T-helper 17 cell (primary cell): ENCODE measurements around the gene USP2. TPM values are rescaled to one million over a fixed set of nuclear protein-coding genes. Genes with fewer than 3 reads are reported as not detected.
A peak's percentile ranks its signal among the peaks of the same experiment; 100 is the strongest.

Source experiments
- ATAC-seq: fragments of 150-1000 bp; cut with Tn5 transposase; 2 replicates; pipeline ENCODE4 v1.10.0; 2021; ENCODE audit warnings: mild to moderate bottlenecking, moderate library complexity
- DNase-seq, 3 donors: peaks; one replicate each; pipeline versions ENCODE4 v3.0.0 to v3.0.0-alpha.2; 2020 to 2021
- H3K9me3 ChIP-seq: one replicate; pipeline ENCODE4 v1.7.0; 2013; ENCODE audit warnings: low read length, mild to moderate bottlenecking; ENCODE audit not compliant: control insufficient read depth, poor library complexity, severe bottlenecking
- H3K27ac Mint-ChIP-seq: one replicate; pipeline ENCODE4 v1.8.0; 2022; ENCODE audit warnings: mild to moderate bottlenecking, moderate library complexity, mixed read lengths
- H3K27me3 Mint-ChIP-seq: one replicate; pipeline ENCODE4 v1.8.0; 2022; ENCODE audit warnings: mixed read lengths
- H3K36me3 Mint-ChIP-seq: one replicate; pipeline ENCODE4 v1.8.0; 2022; ENCODE audit warnings: low read depth, mixed read lengths
- H3K4me1 Mint-ChIP-seq: one replicate; pipeline ENCODE4 v1.8.0; 2022; ENCODE audit warnings: mild to moderate bottlenecking, mixed read lengths
- H3K4me3 Mint-ChIP-seq: one replicate; pipeline ENCODE4 v1.8.0; 2022; ENCODE audit warnings: mild to moderate bottlenecking, moderate library complexity, mixed read lengths
- total RNA-seq, 4 donors: library from RNA in 2 of 4; stranded (reverse) in 2 of 4; gene quantifications; one replicate each; pipeline ENCODE4 v1.2.3 and lab custom pipeline; 2022 to 2026

USP2 gene
- total RNA-seq, 2 donors from 2014 or later = 1.7 to 5.2 TPM

DNA sequence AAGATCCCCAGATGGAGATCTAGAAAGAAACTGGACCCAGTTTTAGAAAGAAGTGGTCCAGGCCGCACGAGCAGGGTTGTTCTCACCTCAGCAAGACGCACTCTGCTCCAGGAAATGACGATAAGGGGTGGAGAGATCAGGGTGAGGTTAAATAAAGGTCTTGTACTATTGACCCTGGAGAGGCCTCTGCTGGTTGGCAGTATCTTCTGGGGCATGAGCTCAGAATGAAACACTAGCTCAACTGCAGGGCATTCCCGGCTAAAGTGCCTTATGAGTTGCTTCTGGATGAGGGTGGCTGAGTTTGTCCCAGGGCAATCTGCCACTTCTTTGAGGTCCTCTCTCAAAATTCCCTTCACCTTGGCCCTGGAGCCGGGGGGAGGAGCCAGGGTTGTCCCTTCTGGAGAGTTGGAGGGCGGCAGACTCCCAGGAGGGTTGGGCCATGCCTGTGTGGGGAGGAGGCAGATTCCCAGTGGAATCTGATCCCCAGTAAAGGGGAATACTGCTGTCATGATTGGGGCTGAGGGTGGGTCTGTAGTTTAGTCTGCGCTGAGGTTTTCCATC, 10.9 kb downstream of the USP2 start:
- Mint-ChIP-seq H3K27me3 (peaks cover 51% of the 10 kb centered on the region), H3K27ac (no peak overlapping the region), H3K4me1 (peaks cover 10% of the 10 kb centered on the region), H3K36me3 (no peaks in the 10 kb centered on the region), H3K4me3 (peak overlapping the region; percentile 63)
- no peaks in the 10 kb centered on the region for H3K9me3 ChIP-seq
- ATAC-seq (peak; percentile 90), DNase-seq (peak in 1 of 3 donors; percentile 8)

DNA sequence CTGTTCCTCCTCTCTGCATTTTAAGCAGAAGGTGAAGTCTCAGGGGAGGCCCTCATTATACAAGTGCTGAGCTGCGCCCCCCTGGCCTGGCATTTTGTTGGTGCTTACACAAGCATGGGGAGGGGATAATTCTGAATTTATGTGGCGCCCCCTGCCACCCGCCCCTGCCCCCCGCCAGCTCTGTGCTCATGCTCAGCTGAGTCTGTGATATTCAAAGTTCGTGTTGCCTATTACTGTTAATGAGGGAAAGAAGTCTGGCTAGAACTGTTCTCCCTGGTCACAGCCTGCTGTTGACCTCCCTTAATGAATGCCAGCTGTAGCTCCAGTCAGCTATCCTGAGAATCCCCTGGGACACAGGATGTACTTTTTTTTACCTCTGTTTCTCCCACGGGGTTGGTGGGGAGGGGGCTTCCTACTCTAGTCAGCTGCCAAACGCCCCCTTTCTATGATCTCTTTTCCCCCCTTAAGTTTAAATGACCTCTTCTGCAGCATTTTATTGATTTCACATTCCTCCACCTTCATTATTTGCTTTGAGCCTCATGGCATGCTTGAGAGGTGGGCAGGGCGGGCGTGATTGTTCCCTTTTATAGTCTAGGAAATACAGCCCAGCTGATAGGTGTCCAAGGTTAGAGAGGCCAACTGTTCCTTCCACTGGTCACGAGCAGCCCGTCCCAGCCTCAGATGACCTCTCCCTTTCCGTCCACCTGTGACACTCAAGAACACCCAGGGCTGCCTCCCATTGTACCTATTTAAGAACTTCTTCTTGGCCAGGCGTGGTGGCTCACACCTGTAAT, 12.2 kb downstream of the USP2 start:
- no peaks in the 10 kb centered on the region for H3K9me3 ChIP-seq
- DNase-seq = no peak
- H3K27me3 Mint-ChIP-seq = peaks cover 64% of the 10 kb centered on the region
- H3K27ac Mint-ChIP-seq = no peak overlapping the region
- no peak overlapping the region for H3K4me3 Mint-ChIP-seq
- H3K36me3 Mint-ChIP-seq = no peaks in the 10 kb centered on the region
- no peak for ATAC-seq
- H3K4me1 Mint-ChIP-seq = peaks cover 16% of the 10 kb centered on the region

DNA sequence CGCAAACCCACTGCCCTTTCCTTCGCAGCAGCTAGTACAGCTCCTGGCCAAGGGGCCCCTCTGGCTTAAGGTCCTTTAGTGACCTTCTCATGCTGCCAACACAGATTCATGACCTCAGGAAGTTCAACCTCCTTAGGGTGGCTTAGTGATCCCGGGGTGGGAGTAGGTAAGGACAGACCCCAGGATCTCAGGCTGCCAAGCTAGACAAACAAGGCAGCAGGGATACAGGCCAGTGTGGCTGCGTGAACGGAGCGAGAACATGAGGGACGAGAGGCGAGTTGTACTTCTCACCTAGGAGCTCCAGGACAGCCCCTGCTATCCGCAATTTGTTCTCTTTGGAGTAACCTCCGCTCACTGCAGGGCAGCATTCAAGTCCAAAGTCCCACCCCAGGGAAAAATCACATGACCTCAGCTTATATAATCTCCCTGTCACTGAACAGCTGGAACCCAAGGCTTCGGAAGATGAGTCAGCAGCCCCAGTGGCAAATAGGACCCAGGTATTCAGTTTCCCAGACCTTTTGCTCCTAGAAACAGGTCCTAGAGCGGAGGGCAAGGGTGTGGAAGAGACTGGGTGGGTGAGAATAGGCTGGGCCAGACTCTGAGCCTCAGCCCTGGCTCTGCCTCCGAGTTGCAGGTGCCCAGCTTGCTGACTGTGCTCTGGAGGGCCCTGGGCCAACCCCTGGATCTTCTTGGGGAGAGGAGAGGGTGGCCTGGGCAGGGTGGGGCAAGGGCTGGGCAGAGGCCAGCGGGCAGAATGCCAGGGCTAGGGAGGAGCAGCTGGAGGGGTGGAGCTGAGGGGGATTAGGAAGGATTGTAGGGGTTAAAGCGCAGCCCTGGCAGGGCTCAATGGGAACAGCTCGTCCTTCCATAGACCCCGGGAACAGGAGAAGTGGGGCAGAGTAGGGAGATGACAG, 13.1 kb downstream of the USP2 start:
- ATAC-seq (no peak), DNase-seq (no peak)
- no peaks in the 10 kb centered on the region for H3K36me3 Mint-ChIP-seq
- H3K9me3 ChIP-seq = no peaks in the 10 kb centered on the region
- no peak overlapping the region for H3K4me3 Mint-ChIP-seq
- peaks cover 65% of the 10 kb centered on the region for H3K27me3 Mint-ChIP-seq
- H3K4me1 Mint-ChIP-seq = peaks cover 14% of the 10 kb centered on the region
- no peak overlapping the region for H3K27ac Mint-ChIP-seq

DNA sequence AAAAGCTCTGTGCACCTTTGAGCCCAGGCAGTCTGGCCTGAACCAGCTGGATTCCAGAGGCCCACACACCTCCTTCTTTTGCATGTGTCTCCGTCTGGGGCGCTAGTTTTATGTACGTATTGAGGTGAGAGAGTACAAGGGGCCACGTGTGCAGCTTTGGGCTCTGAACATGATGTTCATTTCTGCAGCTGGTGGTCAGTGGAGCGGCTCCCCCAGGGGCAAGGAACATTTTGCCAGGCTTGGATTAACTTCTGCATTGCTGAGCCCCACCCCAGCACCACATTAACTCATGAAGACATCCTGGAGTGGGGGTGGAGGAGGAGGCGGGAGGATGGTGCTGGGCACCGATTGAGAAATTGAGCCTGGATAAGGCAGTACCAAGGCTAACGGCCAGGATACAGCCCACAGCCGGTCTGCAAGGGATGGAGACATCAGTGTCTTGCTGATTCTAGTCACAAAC, 13.8 kb downstream of the USP2 start:
- DNase-seq = no peak
- H3K4me3 Mint-ChIP-seq = no peak overlapping the region
- no peak for ATAC-seq
- no peak overlapping the region for H3K27ac Mint-ChIP-seq
- no peaks in the 10 kb centered on the region for H3K36me3 Mint-ChIP-seq
- H3K4me1 Mint-ChIP-seq = peaks cover 14% of the 10 kb centered on the region
- H3K27me3 Mint-ChIP-seq = peaks cover 72% of the 10 kb centered on the region
- H3K9me3 ChIP-seq = no peaks in the 10 kb centered on the region

DNA sequence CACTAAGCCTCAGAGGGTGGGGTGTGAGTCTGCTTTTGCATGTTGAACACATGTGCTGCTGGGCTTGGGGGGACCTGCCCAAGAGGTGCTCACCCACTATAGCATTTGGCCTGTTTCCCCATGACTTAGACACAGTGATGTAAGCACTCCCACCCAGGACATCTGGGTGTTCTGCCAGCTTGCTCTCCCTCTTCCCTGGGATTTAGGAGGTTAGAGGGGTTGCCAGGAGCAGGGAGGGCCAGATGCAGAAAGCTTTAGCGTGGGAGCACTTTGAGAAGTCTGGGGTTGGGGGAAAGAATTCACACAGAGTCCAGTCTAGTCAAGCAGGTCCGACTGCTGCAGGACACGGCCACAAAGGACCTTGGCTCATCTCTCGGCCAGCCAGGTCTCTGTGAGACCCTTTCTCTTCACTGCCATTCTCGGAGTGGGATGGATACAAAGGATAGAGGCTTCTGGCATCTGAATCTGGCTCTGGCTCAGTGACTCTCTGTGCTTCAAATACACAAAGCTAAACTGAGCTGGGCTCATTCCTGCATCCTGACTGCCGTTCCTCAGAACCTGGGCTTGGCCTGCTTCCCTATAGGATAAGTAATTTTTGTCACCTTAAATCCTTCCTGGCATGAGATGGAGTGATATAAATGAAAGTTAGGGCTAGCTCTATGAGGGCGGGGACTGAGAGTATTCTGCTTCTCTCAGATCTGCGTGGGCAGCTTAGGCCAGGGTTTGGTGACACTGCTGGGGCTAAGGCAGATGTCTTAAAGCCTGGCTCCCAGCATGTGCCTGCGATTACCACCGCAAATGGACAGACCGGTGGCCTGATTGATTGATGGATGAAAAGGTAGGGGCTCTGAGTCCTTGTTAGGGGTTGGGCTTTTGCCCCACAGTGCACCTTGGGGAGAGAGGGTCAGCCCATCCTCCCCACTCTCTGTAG, 14.5 kb downstream of the USP2 start:
- Mint-ChIP-seq H3K4me1 (peaks cover 14% of the 10 kb centered on the region), H3K36me3 (no peaks in the 10 kb centered on the region)

DNA sequence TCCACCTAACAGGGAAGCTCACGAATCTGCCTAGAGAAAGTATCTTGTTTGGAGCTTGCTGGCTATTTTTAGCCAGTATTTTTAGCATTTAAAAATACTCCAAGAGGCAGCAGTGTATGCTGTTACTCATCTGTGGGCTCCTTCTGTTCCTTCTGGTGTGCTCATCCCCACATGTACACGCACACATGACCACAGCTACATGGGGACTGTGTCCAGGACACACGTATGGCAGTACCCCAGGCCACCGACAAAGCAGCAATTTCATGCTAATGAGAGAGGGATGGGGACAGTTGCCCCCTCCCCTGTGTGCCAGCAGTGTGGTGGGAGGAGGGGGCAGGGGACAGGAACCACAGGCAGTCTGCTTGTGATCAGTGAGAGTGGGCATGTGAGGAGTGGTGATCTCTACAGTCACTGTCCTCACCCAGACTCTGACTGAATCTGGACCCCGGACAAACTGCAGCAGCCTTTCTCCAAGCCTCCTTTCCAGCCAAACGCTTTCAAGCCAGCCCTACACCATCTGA, 16.4 kb downstream of the USP2 start:
- Mint-ChIP-seq H3K4me1 (peaks cover 7% of the 10 kb centered on the region), H3K27ac (peak overlapping the region; percentile 10), H3K27me3 (peaks cover 74% of the 10 kb centered on the region), H3K4me3 (peak overlapping the region; percentile 82), H3K36me3 (no peaks in the 10 kb centered on the region)
- H3K9me3 ChIP-seq = no peaks in the 10 kb centered on the region
- DNase-seq (no peak), ATAC-seq (no peak)

More for the DNA sequence above, 14.5 kb downstream of the USP2 start:
- peaks cover 79% of the 10 kb centered on the region for H3K27me3 Mint-ChIP-seq
- H3K4me3 Mint-ChIP-seq = no peak overlapping the region
- ATAC-seq (no peak), DNase-seq (no peak)
- H3K9me3 ChIP-seq = no peaks in the 10 kb centered on the region
- H3K27ac Mint-ChIP-seq = no peak overlapping the region

DNA sequence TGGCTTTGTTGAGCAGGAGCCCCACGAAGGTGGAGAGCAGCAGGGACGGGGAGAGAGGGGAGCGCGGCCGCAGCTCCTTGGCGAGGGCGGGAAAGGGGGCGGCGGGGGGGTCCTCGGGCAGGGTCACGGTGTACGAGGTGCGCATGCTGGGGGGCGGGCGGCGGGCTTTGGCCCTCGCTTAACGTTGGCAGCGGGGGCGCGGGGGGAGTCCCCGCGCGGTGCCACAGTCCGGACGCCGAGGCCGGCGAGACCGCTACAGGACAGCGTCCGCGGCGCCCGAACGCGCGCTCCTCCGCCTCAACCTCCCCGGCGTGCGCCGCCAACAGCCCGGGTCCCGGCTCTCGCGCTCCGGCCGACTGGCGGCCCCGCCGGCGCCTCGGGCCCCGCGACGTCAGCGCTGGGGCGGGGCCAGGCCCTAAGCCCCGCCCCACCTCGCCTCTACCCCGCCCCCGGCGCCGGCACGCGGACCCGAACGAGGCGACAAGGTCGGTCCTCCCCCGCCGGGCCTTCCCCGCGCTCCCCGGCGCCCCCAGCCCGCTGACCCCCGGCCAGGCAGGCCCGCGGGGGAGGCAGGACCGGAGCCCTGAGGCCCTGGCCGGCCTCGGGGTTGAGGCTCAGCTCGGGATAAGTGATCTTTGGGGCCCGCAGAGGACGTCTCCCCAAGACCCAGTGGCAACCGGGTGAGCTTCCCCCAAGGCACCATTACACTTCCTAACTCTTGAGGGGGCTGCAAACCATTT, 17.5 kb downstream of the USP2 start:
- Mint-ChIP-seq H3K4me1 (peaks cover 10% of the 10 kb centered on the region), H3K4me3 (peak overlapping the region; percentile 82), H3K27ac (peak overlapping the region; percentile 10), H3K27me3 (peaks cover 68% of the 10 kb centered on the region), H3K36me3 (no peaks in the 10 kb centered on the region)
- H3K9me3 ChIP-seq = no peaks in the 10 kb centered on the region
- DNase-seq (peak; percentile 38 to 60 (median 56)), ATAC-seq (peak; percentile 88)

DNA sequence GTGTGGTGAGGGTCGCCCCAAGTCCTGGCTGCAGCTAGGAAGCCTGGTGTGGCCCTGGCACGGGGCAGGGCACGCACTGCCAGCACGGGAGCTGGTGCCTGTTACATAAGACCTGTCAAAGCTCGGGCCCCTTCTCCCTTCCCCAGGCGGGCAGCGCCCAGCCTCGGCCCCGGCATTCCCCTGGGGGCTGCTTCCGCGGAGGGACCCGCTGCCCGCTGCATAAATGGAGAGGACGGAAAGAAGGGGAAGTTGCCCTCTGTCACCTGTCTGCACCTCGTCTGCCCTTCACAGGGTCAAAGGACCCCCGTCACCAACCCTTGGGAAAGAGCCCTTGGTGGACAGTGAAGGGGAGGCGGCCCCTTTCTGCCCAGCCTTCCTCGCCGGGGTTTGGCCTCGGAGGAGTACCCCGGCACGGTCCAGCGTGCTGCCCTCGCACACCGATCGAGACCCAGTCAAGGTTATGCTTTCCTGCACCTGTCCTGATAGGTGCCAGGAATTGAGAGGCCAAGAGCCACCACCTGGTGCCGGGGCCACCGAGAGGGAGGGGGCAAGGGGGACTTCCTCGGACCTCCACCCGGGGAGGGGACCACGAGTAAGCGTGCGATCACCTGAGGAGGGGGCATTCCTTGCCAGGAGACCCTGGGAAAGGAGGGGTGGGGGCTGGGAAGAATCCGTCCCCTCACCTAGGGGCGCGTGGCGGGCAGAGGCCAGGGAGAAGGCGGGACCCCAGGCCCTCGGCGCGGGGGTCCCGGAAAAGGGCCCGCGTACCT, 18.2 kb downstream of the USP2 start:
- ATAC-seq = no peak
- H3K4me1 Mint-ChIP-seq = peaks cover 10% of the 10 kb centered on the region
- peak overlapping the region; percentile 70 for H3K4me3 Mint-ChIP-seq
- H3K27ac Mint-ChIP-seq = no peak overlapping the region
- H3K9me3 ChIP-seq = no peaks in the 10 kb centered on the region
- peaks cover 69% of the 10 kb centered on the region for H3K27me3 Mint-ChIP-seq
- H3K36me3 Mint-ChIP-seq = no peaks in the 10 kb centered on the region
- no peak for DNase-seq

DNA sequence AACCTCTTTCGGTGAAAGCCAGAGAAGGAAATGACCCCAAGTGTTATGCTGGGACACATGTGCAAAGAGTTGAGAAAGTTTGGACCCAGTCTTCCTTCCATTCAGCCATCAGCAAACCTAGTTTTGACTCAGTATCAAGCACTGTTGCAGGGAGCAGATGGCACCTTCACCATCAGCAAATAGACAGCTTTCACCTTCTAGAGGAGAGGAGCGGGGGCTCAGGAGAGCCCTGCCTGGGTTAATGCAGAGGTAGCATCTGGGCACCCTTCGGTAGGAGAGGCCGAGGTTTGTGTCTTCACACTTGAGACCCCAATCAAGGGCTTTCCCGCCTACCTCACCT, 18.8 kb downstream of the USP2 start:
- ATAC-seq = no peak
- DNase-seq = no peak
- Mint-ChIP-seq H3K4me1 (peaks cover 10% of the 10 kb centered on the region), H3K4me3 (peak overlapping the region; percentile 70), H3K27ac (no peak overlapping the region), H3K36me3 (no peaks in the 10 kb centered on the region), H3K27me3 (peaks cover 63% of the 10 kb centered on the region)
- no peaks in the 10 kb centered on the region for H3K9me3 ChIP-seq

DNA sequence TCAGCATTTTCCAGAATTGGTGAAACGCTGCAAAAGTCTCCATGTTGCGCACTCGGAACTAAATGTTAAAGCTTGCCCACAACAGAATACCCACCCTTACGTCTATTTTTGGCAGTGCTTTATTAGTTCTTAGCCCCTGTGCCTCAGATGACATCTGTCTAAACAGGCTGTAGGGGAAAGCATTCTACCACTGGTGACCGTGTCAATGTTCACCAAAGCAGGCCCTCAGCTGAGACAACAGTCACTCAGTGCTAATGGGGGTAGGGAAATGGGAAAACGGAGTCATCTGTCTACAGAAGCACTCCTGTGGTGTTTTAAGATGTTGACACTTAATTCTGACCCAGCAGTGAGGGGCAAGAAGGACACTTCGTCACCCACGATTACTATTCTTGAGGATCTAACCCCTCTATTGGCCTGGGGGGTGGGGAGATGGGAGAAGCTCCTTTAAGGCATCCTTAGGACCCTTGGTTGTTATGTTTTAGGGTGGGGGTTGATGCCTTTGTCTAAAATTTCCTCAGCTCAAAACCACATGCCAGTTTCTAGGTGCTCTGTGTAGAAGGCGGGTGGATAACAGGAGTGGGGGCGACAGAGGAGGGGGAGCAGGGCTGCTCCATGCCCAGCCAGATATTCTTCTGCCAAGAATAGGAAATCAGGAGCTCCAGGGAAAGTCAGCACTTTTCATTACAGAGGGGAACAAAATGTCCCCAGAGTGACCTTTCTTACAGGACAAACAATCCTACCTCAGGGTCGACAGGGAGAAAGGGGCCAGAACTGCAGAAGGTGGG, 19.4 kb downstream of the USP2 start:
- no peaks in the 10 kb centered on the region for H3K36me3 Mint-ChIP-seq
- H3K4me3 Mint-ChIP-seq = no peak overlapping the region
- no peak overlapping the region for H3K27ac Mint-ChIP-seq
- no peaks in the 10 kb centered on the region for H3K9me3 ChIP-seq
- no peak for ATAC-seq
- peaks cover 12% of the 10 kb centered on the region for H3K4me1 Mint-ChIP-seq
- no peak for DNase-seq
- peaks cover 57% of the 10 kb centered on the region for H3K27me3 Mint-ChIP-seq
